H1 (cell line): ENCODE measurements around the gene SERPINA6. TPM values are rescaled to one million over a fixed set of nuclear protein-coding genes. Genes with fewer than 3 reads are reported as not detected.

Experiments used
- CTCF ChIA-PET: fragments of 300-600 bp; sonication (Branson Sonifier 250); formaldehyde crosslinking; loops from one replicate; lab custom pipeline; 2021; ENCODE audit not compliant: partially characterized antibody; lab: Charles Lee
- POLR2A ChIA-PET: fragments of 300-600 bp; sonication (Branson Sonifier 250); formaldehyde crosslinking; loops from one replicate; lab custom pipeline; 2021; ENCODE audit warnings: inconsistent platforms; ENCODE audit not compliant: partially characterized antibody; lab: Charles Lee
- DNase-seq, 2 experiments: peaks; one replicate each; pipeline versions ENCODE4 v3.0.0 to v3.0.0-alpha.2; 2010 to 2022; ENCODE audit warnings: low spot score in 2 of 2, low read depth in 1 of 2, mixed read lengths in 1 of 2
- FAIRE-seq: peaks from 2 replicates; lab custom pipeline; 2011; peaks lifted over from hg19 to GRCh38; lab: Jason Lieb, UNC
- H2AFZ ChIP-seq: 2 replicates; pipeline ENCODE4 v1.8.1; 2012; ENCODE audit warnings: low read length, inconsistent platforms
- H2AK5ac ChIP-seq: 2 replicates; pipeline ENCODE4 v1.6.1; 2013; ENCODE audit warnings: low read depth, low read length
- H2BK120ac ChIP-seq: replicated peaks from 2 replicates; pipeline ENCODE3; 2013; ENCODE audit warnings: low read depth, low read length, inconsistent platforms
- H2BK12ac ChIP-seq: 2 replicates; pipeline ENCODE4 v1.6.1; 2013; ENCODE audit warnings: low read depth, low read length
- H2BK15ac ChIP-seq: 2 replicates; pipeline ENCODE4 v1.6.1; 2013; ENCODE audit warnings: low read length
- H2BK20ac ChIP-seq: 2 replicates; pipeline ENCODE4 v1.6.1; 2013; ENCODE audit warnings: low read length
- H2BK5ac ChIP-seq: 2 replicates; pipeline ENCODE4 v1.6.1; 2013; ENCODE audit warnings: low read depth, low read length
- H3K14ac ChIP-seq: 2 replicates; pipeline ENCODE4 v1.6.1; 2013; ENCODE audit warnings: inconsistent platforms; ENCODE audit not compliant: insufficient read length
- H3K18ac ChIP-seq: 2 replicates; pipeline ENCODE4 v1.6.1; 2013; ENCODE audit warnings: low read length; ENCODE audit errors: extremely low read depth
- H3K23ac ChIP-seq: 2 replicates; pipeline ENCODE4 v1.6.1; 2013; ENCODE audit warnings: inconsistent platforms; ENCODE audit not compliant: insufficient read length
- H3K23me2 ChIP-seq: 2 replicates; pipeline ENCODE4 v1.6.1; 2013; ENCODE audit warnings: low read depth, low read length
- H3K27ac ChIP-seq: 2 replicates; pipeline ENCODE4 v1.6.1; 2011; ENCODE audit warnings: low read depth, low read length, inconsistent platforms
- H3K27me3 ChIP-seq, 4 experiments: replicated peaks in 1 of 4; 1 replicate in 1 of 4; 2 replicates in 3 of 4; pipeline versions ENCODE4 v1.6.1 to v1.8.1; 2011 to 2013; ENCODE audit warnings: low read length in 3 of 4, mild to moderate bottlenecking in 3 of 4, inconsistent platforms in 2 of 4, mixed read lengths in 2 of 4, moderate library complexity in 1 of 4; ENCODE audit not compliant: control insufficient read depth in 3 of 4, insufficient read depth in 3 of 4; ENCODE audit errors: extremely low read depth in 1 of 4
- H3K36me3 ChIP-seq, 4 experiments: 2 replicates each; pipeline versions ENCODE4 v1.6.1 to v1.8.1; 2011 to 2013; ENCODE audit warnings: mild to moderate bottlenecking in 4 of 4, low read length in 3 of 4, moderate library complexity in 2 of 4, control low read depth in 1 of 4, inconsistent platforms in 1 of 4; ENCODE audit not compliant: insufficient read depth in 4 of 4, control insufficient read depth in 2 of 4
- H3K4ac ChIP-seq: replicated peaks from 2 replicates; pipeline ENCODE3; 2013; ENCODE audit warnings: low read length, low read depth, mixed read lengths, inconsistent platforms; ENCODE audit not compliant: insufficient read length
- H3K4me1 ChIP-seq, 4 experiments: replicated peaks in 1 of 4; 1 replicate in 1 of 4; 2 replicates in 3 of 4; pipeline versions ENCODE4 v1.6.1 to v1.8.1; 2011 to 2013; ENCODE audit warnings: low read length in 3 of 4, inconsistent platforms in 2 of 4, mixed read lengths in 1 of 4; ENCODE audit not compliant: insufficient read depth in 4 of 4, control insufficient read depth in 3 of 4
- H3K4me2 ChIP-seq, 2 experiments: 2 replicates each; pipeline versions ENCODE4 v1.6.1 to v1.8.1; 2011 to 2013; ENCODE audit warnings: low read depth in 2 of 2, low read length in 2 of 2, control low read depth in 1 of 2, inconsistent platforms in 1 of 2, mild to moderate bottlenecking in 1 of 2; ENCODE audit not compliant: insufficient read depth in 1 of 2
- H3K4me3 ChIP-seq, 4 experiments: fragments of 200-600, 300-600 bp in 1 of 4; sonication (generic), shearing (Covaris generic), sonication (Bioruptor Twin) in 1 of 4; 2 replicates each; pipeline versions ENCODE4 v1.5.1 to v1.8.1; 2011 to 2016; ENCODE audit warnings: low read length in 4 of 4, low read depth in 3 of 4, control low read depth in 2 of 4, inconsistent platforms in 2 of 4, mild to moderate bottlenecking in 2 of 4, mixed read lengths in 1 of 4, moderate library complexity in 1 of 4; ENCODE audit not compliant: insufficient read depth in 2 of 4; ENCODE audit errors: extremely low read depth in 1 of 4
- H3K56ac ChIP-seq: replicated peaks from 2 replicates; pipeline ENCODE3; 2013; ENCODE audit warnings: low read depth, mild to moderate bottlenecking, mixed read lengths, low read length, inconsistent platforms; ENCODE audit not compliant: insufficient read length
- H3K79me1 ChIP-seq: 2 replicates; pipeline ENCODE4 v1.6.1; 2013; ENCODE audit warnings: low read depth, low read length, control low read depth
- H3K79me2 ChIP-seq, 2 experiments: 2 replicates each; pipeline versions ENCODE4 v1.6.1 to v1.8.1; 2012 to 2013; ENCODE audit warnings: low read length in 2 of 2, mild to moderate bottlenecking in 2 of 2, inconsistent platforms in 1 of 2; ENCODE audit not compliant: insufficient read depth in 2 of 2, control insufficient read depth in 1 of 2
- H3K9ac ChIP-seq, 4 experiments: replicated peaks in 1 of 4; 1 replicate in 1 of 4; 2 replicates in 3 of 4; pipeline versions ENCODE4 v1.6.1 to v1.8.1; 2011 to 2013; ENCODE audit warnings: low read depth in 3 of 4, low read length in 3 of 4, control low read depth in 2 of 4, mild to moderate bottlenecking in 2 of 4, moderate library complexity in 2 of 4, inconsistent platforms in 1 of 4; ENCODE audit errors: extremely low read depth in 1 of 4
- H3K9me3 ChIP-seq, 2 experiments: 2 replicates each; pipeline versions ENCODE4 v1.6.1 to v1.8.1; 2012 to 2013; ENCODE audit warnings: mild to moderate bottlenecking in 2 of 2, moderate library complexity in 2 of 2, control low read depth in 1 of 2, inconsistent platforms in 1 of 2, low read depth in 1 of 2, low read length in 1 of 2, mixed read lengths in 1 of 2; ENCODE audit not compliant: insufficient read depth in 2 of 2
- H4K20me1 ChIP-seq, 2 experiments: replicated peaks in 1 of 2; 2 replicates each; pipeline versions ENCODE3 to v1.8.1; 2011 to 2013; ENCODE audit warnings: inconsistent platforms in 2 of 2, low read length in 2 of 2, mild to moderate bottlenecking in 1 of 2; ENCODE audit not compliant: insufficient read depth in 2 of 2, control insufficient read depth in 1 of 2
- H4K5ac ChIP-seq: 2 replicates; pipeline ENCODE4 v1.6.1; 2013; ENCODE audit warnings: low read length, low read depth, mixed read lengths, inconsistent platforms; ENCODE audit not compliant: insufficient read length
- H4K8ac ChIP-seq: 2 replicates; pipeline ENCODE4 v1.8.0; 2013; ENCODE audit warnings: mild to moderate bottlenecking, moderate library complexity, low read length, inconsistent platforms; ENCODE audit not compliant: insufficient read depth; ENCODE audit errors: extremely low read depth
- H4K91ac ChIP-seq: replicated peaks from 2 replicates; pipeline ENCODE3; 2013; ENCODE audit warnings: low read length, mixed read lengths, inconsistent platforms; ENCODE audit not compliant: insufficient read length
- ATF2 ChIP-seq: IDR thresholded peaks from 2 replicates; pipeline ENCODE4 v1.6.1; 2012; ENCODE audit warnings: low read length, inconsistent platforms
- CEBPB ChIP-seq: IDR thresholded peaks from 2 replicates; pipeline ENCODE4 v1.6.1; 2012; ENCODE audit warnings: low read depth, low read length
- CTBP2 ChIP-seq: IDR thresholded peaks from 2 replicates; pipeline ENCODE4 v1.7.0; 2011; ENCODE audit warnings: borderline replicate concordance, mild to moderate bottlenecking, moderate library complexity, mixed read lengths, low read length; ENCODE audit not compliant: insufficient read depth, insufficient read length
- GTF2F1 ChIP-seq: IDR thresholded peaks from 2 replicates; pipeline ENCODE4 v1.6.1; 2012; ENCODE audit warnings: low read depth, low read length, improper control_type of control experiment, borderline replicate concordance
- JUND ChIP-seq: IDR thresholded peaks from 2 replicates; pipeline ENCODE4 v1.6.1; 2011; ENCODE audit warnings: mild to moderate bottlenecking, improper control_type of control experiment, low read length
- MAFK ChIP-seq: IDR thresholded peaks from 2 replicates; pipeline ENCODE4 v1.6.1; 2012; ENCODE audit warnings: low read depth, mild to moderate bottlenecking, improper control_type of control experiment, low read length
- PHF8 ChIP-seq: fragments of 200-600 bp; sonication (generic); conservative IDR thresholded peaks from 2 replicates; pipeline ENCODE4 v1.7.1; 2012; ENCODE audit warnings: low read depth, mild to moderate bottlenecking, inconsistent platforms, low read length, moderate library complexity
- POU5F1 ChIP-seq: IDR thresholded peaks from 2 replicates; pipeline ENCODE4 v1.6.1; 2011; ENCODE audit warnings: low read depth, mild to moderate bottlenecking, low read length, moderate library complexity
- RXRA ChIP-seq: IDR thresholded peaks from 2 replicates; pipeline ENCODE4 v1.6.1; 2011; ENCODE audit warnings: low read depth, mild to moderate bottlenecking, low read length, moderate library complexity; ENCODE audit not compliant: insufficient read depth
- SAP30 ChIP-seq: fragments of 300-600 bp; sonication (generic); IDR thresholded peaks from 2 replicates; pipeline ENCODE4 v1.7.1; 2012; ENCODE audit warnings: low read length, moderate library complexity, mild to moderate bottlenecking, inconsistent platforms; ENCODE audit not compliant: insufficient read depth, insufficient replicate concordance
- TCF12 ChIP-seq: IDR thresholded peaks from 2 replicates; pipeline ENCODE4 v1.6.1; 2011; ENCODE audit warnings: low read depth, mild to moderate bottlenecking, low read length
- WGBS, 2 experiments: shearing (Covaris generic) in 1 of 2; methylation state at CpG; one replicate each; pipeline versions ENCODE4 v1.1.6 to v1.1.7; 2013 to 2015; ENCODE audit warnings: low lambda C conversion rate in 2 of 2, mixed read lengths in 2 of 2, inconsistent platforms in 1 of 2, low coverage in 1 of 2, missing lambda C conversion rate in 1 of 2; ENCODE audit not compliant: insufficient replicate concordance in 2 of 2, insufficient coverage in 1 of 2, insufficient read length in 1 of 2; ENCODE audit errors: extremely low coverage in 1 of 2, missing lambda C conversion rate in 1 of 2; 5-methylcytosine and 5-hydroxymethylcytosine counted together
- polyA plus RNA-seq, 7 experiments: library from polyadenylated mRNA; depleted of rRNA in 3 of 7; stranded (reverse) in 5 of 7; unstranded in 2 of 7; fragments of >200 nt in 5 of 7; fragments of 200-250 nt in 2 of 7; gene quantifications; 1 replicate in 5 of 7; 2 replicates in 1 of 7; 4 replicates in 1 of 7; pipeline versions ENCODE4 v1.2.1 to v1.2.3, GENCODE V29; 2011 to 2013; ENCODE audit warnings: missing spikeins in 2 of 7, mixed read lengths in 2 of 7
- total RNA-seq: library from RNA; stranded (reverse); fragmentation: NEBNext Ultra II Directional; extraction: Animal tissue kit (Norgen Biotek cat#: 25700); gene quantifications from 2 replicates; pipeline ENCODE4 v1.2.1, GENCODE V29; 2021

The SERPINA6 gene
- total and polyA plus RNA-seq, 2 of the 8 experiments (the other 6 are each of a cell fraction or from before 2014, with no cell fraction given), result not detected

GRCh38 chr14:94269156-94269555, 54.0 kb downstream of the SERPINA6 start:
- no peaks in the 10 kb centered on the region; a peak in 2 of 8 replicates for H3K36me3 ChIP-seq
- DNase-seq, result no peak
- 86% methylated on average over 10 of the region's 10 CpGs; no CpG with 5 or more reads in 1 of the 2 experiments for WGBS, 2 experiments

More at GRCh38 chr14:94269156-94269555, 54.0 kb downstream of the SERPINA6 start:
- Histone ChIP-seq H3K23ac (no peak overlapping the region), H2AFZ (no peak overlapping the region), H3K23me2 (no peaks in the 10 kb centered on the region), H3K56ac (no peak overlapping the region), H3K4me2 (no peak overlapping the region), H3K9me3 (no peaks in the 10 kb centered on the region), H4K91ac (no peak overlapping the region), H3K4me3 (no peak overlapping the region), H3K79me1 (no peaks in the 10 kb centered on the region), H2BK20ac (no peak overlapping the region), H2BK120ac (no peak overlapping the region), H3K4me1 (no peaks in the 10 kb centered on the region), H4K8ac (no peak overlapping the region), H2AK5ac (no peak overlapping the region), H3K4ac (no peak overlapping the region), H2BK15ac (no peak overlapping the region), H3K79me2 (no peaks in the 10 kb centered on the region), H3K18ac (no peak overlapping the region), H4K5ac (no peak overlapping the region), H3K9ac (no peak overlapping the region), H3K14ac (no peak overlapping the region), H3K27me3 (no peaks in the 10 kb centered on the region), H2BK12ac (no peak overlapping the region), H3K27ac (no peak overlapping the region), H4K20me1 (no peaks in the 10 kb centered on the region), H2BK5ac (no peak overlapping the region)
- no peak for FAIRE-seq
- POLR2A ChIA-PET, result interaction anchor here (0.6 kb wide), 2 partner anchors 27 to 74 kb away, joined by 3 read pairs; no protein-coding TSS in a partner anchor
- CTCF ChIA-PET, result interaction anchor here (1.4 kb wide), 1 partner anchor 17 kb away, joined by 3 read pairs; no protein-coding TSS in a partner anchor
- TF ChIP-seq MAFK (no peak), JUND (no peak), TCF12 (no peak), GTF2F1 (no peak), POU5F1 (no peak), SAP30 (no peak), CTBP2 (no peak), RXRA (no peak), ATF2 (no peak), PHF8 (no peak), CEBPB (no peak)
